Body of pancreas (tissue), 4 donors: Measurements from ENCODE around the gene PSD2.
A peak's percentile ranks its signal among the peaks of the same experiment; 100 is the strongest.

Source experiments
- POLR2A ChIP-seq, 3 donors: fragments of 450-650 bp; IDR thresholded peaks; one replicate each; pipeline ENCODE4 v1.6.1; 2016; ENCODE audit warnings: antibody characterized with exemption in 3 of 3, mild to moderate bottlenecking in 2 of 3
- TF ChIP-seq, protein P1 (sequence below), 7 experiments: fragments of 450-650 bp in 4 of 7; fragments of 200-600 bp in 3 of 7; sonication (generic) in 3 of 7; IDR thresholded peaks; one replicate each; pipeline ENCODE4 v1.5.1; 2016 to 2019; ENCODE audit warnings: antibody characterized with exemption in 7 of 7

GRCh38 chr5:139787568-139788293, 7.9 kb upstream of the PSD2 start:
- TF ChIP-seq, protein P1, sequence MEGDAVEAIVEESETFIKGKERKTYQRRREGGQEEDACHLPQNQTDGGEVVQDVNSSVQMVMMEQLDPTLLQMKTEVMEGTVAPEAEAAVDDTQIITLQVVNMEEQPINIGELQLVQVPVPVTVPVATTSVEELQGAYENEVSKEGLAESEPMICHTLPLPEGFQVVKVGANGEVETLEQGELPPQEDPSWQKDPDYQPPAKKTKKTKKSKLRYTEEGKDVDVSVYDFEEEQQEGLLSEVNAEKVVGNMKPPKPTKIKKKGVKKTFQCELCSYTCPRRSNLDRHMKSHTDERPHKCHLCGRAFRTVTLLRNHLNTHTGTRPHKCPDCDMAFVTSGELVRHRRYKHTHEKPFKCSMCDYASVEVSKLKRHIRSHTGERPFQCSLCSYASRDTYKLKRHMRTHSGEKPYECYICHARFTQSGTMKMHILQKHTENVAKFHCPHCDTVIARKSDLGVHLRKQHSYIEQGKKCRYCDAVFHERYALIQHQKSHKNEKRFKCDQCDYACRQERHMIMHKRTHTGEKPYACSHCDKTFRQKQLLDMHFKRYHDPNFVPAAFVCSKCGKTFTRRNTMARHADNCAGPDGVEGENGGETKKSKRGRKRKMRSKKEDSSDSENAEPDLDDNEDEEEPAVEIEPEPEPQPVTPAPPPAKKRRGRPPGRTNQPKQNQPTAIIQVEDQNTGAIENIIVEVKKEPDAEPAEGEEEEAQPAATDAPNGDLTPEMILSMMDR (IDR thresholded peaks at IDR 0.05): peak; percentile 86 to 98 (median 94)
- TF ChIP-seq POLR2A (IDR thresholded peaks at IDR 0.05): no peak
